ENCODE results near the gene NUMBL. TPM values are rescaled to one million over a fixed set of nuclear protein-coding genes. Genes with fewer than 3 reads are reported as not detected.

Gene NUMBL
- total and polyA plus RNA-seq, 2 of the 13 experiments (the other 11 are each of a cell fraction or from before 2014, with no cell fraction given), result 0.49 to 2.3 TPM

DNA sequence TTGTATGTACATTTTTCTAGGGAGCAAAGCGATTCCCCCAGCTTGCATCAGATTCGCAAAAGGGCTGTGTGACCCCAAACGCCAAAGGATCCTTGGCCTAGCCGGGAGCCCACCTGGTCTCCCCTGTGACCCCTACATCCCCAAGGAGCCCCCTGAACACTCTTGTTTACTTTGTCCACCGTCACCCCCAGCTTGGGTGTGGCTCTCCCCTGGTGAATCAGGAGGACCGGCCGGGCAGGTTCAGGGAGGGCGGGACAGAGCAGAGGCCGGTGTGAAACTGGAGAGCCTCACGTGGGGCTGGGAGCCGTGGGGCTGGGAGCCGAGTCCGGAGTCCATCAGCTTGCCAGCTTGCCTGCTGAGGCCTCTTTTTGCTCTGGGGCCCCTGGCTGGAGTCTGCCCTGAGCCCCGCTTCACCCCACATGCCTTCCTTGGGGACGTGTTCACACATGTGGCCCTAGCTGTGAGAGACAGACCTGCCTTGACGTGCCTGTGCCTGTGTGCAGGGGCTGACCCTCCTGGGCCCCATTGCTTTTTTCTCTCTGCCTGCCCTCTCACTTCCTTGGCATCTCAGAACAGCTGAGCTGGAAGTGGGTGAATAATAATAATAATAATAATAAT lies 28.4 kb upstream of the NUMBL start (continued):
- TF ChIP-seq, protein P1, sequence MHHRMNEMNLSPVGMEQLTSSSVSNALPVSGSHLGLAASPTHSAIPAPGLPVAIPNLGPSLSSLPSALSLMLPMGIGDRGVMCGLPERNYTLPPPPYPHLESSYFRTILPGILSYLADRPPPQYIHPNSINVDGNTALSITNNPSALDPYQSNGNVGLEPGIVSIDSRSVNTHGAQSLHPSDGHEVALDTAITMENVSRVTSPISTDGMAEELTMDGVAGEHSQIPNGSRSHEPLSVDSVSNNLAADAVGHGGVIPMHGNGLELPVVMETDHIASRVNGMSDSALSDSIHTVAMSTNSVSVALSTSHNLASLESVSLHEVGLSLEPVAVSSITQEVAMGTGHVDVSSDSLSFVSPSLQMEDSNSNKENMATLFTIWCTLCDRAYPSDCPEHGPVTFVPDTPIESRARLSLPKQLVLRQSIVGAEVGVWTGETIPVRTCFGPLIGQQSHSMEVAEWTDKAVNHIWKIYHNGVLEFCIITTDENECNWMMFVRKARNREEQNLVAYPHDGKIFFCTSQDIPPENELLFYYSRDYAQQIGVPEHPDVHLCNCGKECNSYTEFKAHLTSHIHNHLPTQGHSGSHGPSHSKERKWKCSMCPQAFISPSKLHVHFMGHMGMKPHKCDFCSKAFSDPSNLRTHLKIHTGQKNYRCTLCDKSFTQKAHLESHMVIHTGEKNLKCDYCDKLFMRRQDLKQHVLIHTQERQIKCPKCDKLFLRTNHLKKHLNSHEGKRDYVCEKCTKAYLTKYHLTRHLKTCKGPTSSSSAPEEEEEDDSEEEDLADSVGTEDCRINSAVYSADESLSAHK (CRISPR knock-in tag; IDR thresholded peaks at IDR 0.05; ENCODE audit: borderline replicate concordance), result no peak
- TF ChIP-seq, protein P2, sequence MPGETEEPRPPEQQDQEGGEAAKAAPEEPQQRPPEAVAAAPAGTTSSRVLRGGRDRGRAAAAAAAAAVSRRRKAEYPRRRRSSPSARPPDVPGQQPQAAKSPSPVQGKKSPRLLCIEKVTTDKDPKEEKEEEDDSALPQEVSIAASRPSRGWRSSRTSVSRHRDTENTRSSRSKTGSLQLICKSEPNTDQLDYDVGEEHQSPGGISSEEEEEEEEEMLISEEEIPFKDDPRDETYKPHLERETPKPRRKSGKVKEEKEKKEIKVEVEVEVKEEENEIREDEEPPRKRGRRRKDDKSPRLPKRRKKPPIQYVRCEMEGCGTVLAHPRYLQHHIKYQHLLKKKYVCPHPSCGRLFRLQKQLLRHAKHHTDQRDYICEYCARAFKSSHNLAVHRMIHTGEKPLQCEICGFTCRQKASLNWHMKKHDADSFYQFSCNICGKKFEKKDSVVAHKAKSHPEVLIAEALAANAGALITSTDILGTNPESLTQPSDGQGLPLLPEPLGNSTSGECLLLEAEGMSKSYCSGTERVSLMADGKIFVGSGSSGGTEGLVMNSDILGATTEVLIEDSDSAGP (CRISPR knock-in tag; IDR thresholded peaks at IDR 0.05; ENCODE audit: borderline replicate concordance), result peak; percentile 69
- TF ChIP-seq THAP7 (CRISPR knock-in tag; IDR thresholded peaks at IDR 0.05), result 0 out of 2 replicates have a peak, but pooled peaks have one; percentile 37
- no peak for TF ChIP-seq TRAFD1 (CRISPR knock-in tag; IDR thresholded peaks at IDR 0.05; ENCODE audit: borderline replicate concordance)
- no peak for TF ChIP-seq SMARCC2 (IDR thresholded peaks at IDR 0.05)
- TF ChIP-seq ZNF101 (CRISPR knock-in tag; IDR thresholded peaks at IDR 0.05; ENCODE audit: borderline replicate concordance, low read depth), result 0 out of 2 replicates have a peak, but pooled peaks have one; percentile 25
- TF ChIP-seq RARA (CRISPR knock-in tag; IDR thresholded peaks at IDR 0.05), result peak; percentile 59
- no peak for TF ChIP-seq NFE2L2 (IDR thresholded peaks at IDR 0.05; ENCODE audit: low read length)
- TF ChIP-seq, protein P3, sequence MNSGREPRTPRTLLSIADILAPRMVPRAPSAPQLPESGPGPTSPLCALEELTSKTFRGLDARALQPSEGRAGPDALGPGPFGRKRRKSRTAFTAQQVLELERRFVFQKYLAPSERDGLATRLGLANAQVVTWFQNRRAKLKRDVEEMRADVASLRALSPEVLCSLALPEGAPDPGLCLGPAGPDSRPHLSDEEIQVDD (CRISPR knock-in tag; IDR thresholded peaks at IDR 0.05; ENCODE audit: borderline replicate concordance), result no peak
- TF ChIP-seq STAG1 (CRISPR knock-in tag; IDR thresholded peaks at IDR 0.05), result no peak
- no peak for TF ChIP-seq ZNF883 (CRISPR knock-in tag; IDR thresholded peaks at IDR 0.05; ENCODE audit: not compliant biosample characterization)
- peak; percentile 48; the same call in 1 of the 2 replicates for TF ChIP-seq TFDP1 (CRISPR knock-in tag; IDR thresholded peaks at IDR 0.05; ENCODE audit: borderline replicate concordance)
- TF ChIP-seq ZNF737 (CRISPR knock-in tag; IDR thresholded peaks at IDR 0.05; ENCODE audit: borderline replicate concordance), result no peak
- no peak for TF ChIP-seq TCF7L2 (IDR thresholded peaks at IDR 0.05; ENCODE audit: low read depth, low read length)
- no peak for TF ChIP-seq ZNF672 (CRISPR knock-in tag; IDR thresholded peaks at IDR 0.05)

Measured in HepG2 (cell line).